ENCODE data around the gene DSG1. TPM values are rescaled to one million over a fixed set of nuclear protein-coding genes. Genes with fewer than 3 reads are reported as not detected.
"Not testable (repeated sequence)": the region's sequence is repeated elsewhere in the genome, so short reads cannot be mapped to it uniquely, and the experiment has no call there.

The DSG1 gene
- total and polyA plus RNA-seq, 2 of the 8 experiments (the other 6 are each of a cell fraction or from before 2014, with no cell fraction given) = 0.06 TPM; not detected in 1

GRCh38 chr18:31289446-31289845 is 28.5 kb upstream of the DSG1 start:
- H3K23me2 ChIP-seq (ENCODE audit: low read depth, low read length); H2BK5ac ChIP-seq (ENCODE audit: low read depth, low read length); H3K4ac ChIP-seq (replicated peaks; ENCODE audit: insufficient read length, low read depth, low read length); H3K9ac ChIP-seq (replicated peaks in 1 of 4; ENCODE audit: extremely low read depth in 1 of 4, low read depth in 3 of 4, low read length in 3 of 4); H2BK12ac ChIP-seq (ENCODE audit: low read depth, low read length); H2AFZ ChIP-seq (ENCODE audit: low read length); H3K9me3 ChIP-seq (ENCODE audit: insufficient read depth in 2 of 2, low read depth in 1 of 2, low read length in 1 of 2); POLR2A ChIA-PET (ENCODE audit: partially characterized antibody); H3K27me3 ChIP-seq (replicated peaks in 1 of 4; ENCODE audit: control insufficient read depth in 3 of 4, extremely low read depth in 1 of 4, insufficient read depth in 3 of 4, low read length in 3 of 4); H3K14ac ChIP-seq (ENCODE audit: insufficient read length); DNase-seq (ENCODE audit: low read depth in 1 of 2, low spot score in 2 of 2); FAIRE-seq; H3K18ac ChIP-seq (ENCODE audit: extremely low read depth, low read length); H3K27ac ChIP-seq (ENCODE audit: low read depth, low read length); H3K36me3 ChIP-seq (ENCODE audit: control insufficient read depth in 2 of 4, insufficient read depth in 4 of 4, low read length in 3 of 4); H3K79me1 ChIP-seq (ENCODE audit: low read depth, low read length); H2BK15ac ChIP-seq (ENCODE audit: low read length); H3K4me2 ChIP-seq (ENCODE audit: insufficient read depth in 1 of 2, low read depth in 2 of 2, low read length in 2 of 2); H4K5ac ChIP-seq (ENCODE audit: insufficient read length, low read depth, low read length); H3K4me3 ChIP-seq (ENCODE audit: extremely low read depth in 1 of 4, insufficient read depth in 2 of 4, low read depth in 3 of 4, low read length in 4 of 4); H2BK20ac ChIP-seq (ENCODE audit: low read length); H2AK5ac ChIP-seq (ENCODE audit: low read depth, low read length); H4K20me1 ChIP-seq (replicated peaks in 1 of 2; ENCODE audit: control insufficient read depth in 1 of 2, insufficient read depth in 2 of 2, low read length in 2 of 2); H2BK120ac ChIP-seq (replicated peaks; ENCODE audit: low read depth, low read length); H3K79me2 ChIP-seq (ENCODE audit: control insufficient read depth in 1 of 2, insufficient read depth in 2 of 2, low read length in 2 of 2); H3K23ac ChIP-seq (ENCODE audit: insufficient read length); CTCF ChIA-PET (ENCODE audit: partially characterized antibody); H4K91ac ChIP-seq (replicated peaks; ENCODE audit: insufficient read length, low read length); H3K4me1 ChIP-seq (replicated peaks in 1 of 4; ENCODE audit: control insufficient read depth in 3 of 4, insufficient read depth in 4 of 4, low read length in 3 of 4); H4K8ac ChIP-seq (ENCODE audit: extremely low read depth, insufficient read depth, low read length); H3K56ac ChIP-seq (replicated peaks; ENCODE audit: insufficient read length, low read depth, low read length): not testable (repeated sequence)
- 78% methylated on average over 2 of the region's 3 CpGs; no CpG with 5 or more reads in 1 of the 2 experiments for WGBS, 2 experiments (ENCODE audit: extremely low coverage in 1 of 2, insufficient coverage in 1 of 2, insufficient read length in 1 of 2, insufficient replicate concordance in 2 of 2, low coverage in 1 of 2, low lambda C conversion rate in 2 of 2, missing lambda C conversion rate in 1 of 2)
